HG02943 (cell line): Measurements from ENCODE around the gene PLEKHF1.

Source experiments
- ATAC-seq: cut with Tn5 transposase; IDR thresholded peaks from one replicate; pipeline ENCODE4 v1.9.1; 2021; ENCODE audit warnings: mild to moderate bottlenecking, low read depth, moderate library complexity; ENCODE audit not compliant: unreplicated experiment

PLEKHF1 gene

GRCh38 chr19:29634002-29634401 lies 31.3 kb upstream of the PLEKHF1 start:
- ATAC-seq: no peak

GRCh38 chr19:29634423-29635130 lies 30.7 kb upstream of the PLEKHF1 start:
- no peak for ATAC-seq

- no peak for ATAC-seq
These were observed 29.3 kb upstream of the PLEKHF1 start for GRCh38 chr19:29635963-29636362.

GRCh38 chr19:29636553-29637360 lies 28.5 kb upstream of the PLEKHF1 start:
- no peak for ATAC-seq

- no peak for ATAC-seq
These were observed 26.2 kb upstream of the PLEKHF1 start for GRCh38 chr19:29639086-29639485.

- ATAC-seq: no peak
These were observed 25.0 kb upstream of the PLEKHF1 start for GRCh38 chr19:29640231-29640630.

GRCh38 chr19:29641597-29641996 lies 23.7 kb upstream of the PLEKHF1 start:
- no peak for ATAC-seq

GRCh38 chr19:29643361-29643935 lies 21.8 kb upstream of the PLEKHF1 start:
- ATAC-seq: no peak

GRCh38 chr19:29644210-29644609 lies 21.1 kb upstream of the PLEKHF1 start:
- no peak for ATAC-seq

GRCh38 chr19:29645491-29645867 lies 19.8 kb upstream of the PLEKHF1 start:
- no peak for ATAC-seq

- ATAC-seq: no peak
These were observed 19.4 kb upstream of the PLEKHF1 start for GRCh38 chr19:29645911-29646310.

GRCh38 chr19:29650772-29651387 lies 14.4 kb upstream of the PLEKHF1 start:
- ATAC-seq: no peak

- ATAC-seq: no peak
These were observed 13.5 kb upstream of the PLEKHF1 start for GRCh38 chr19:29651622-29652394.

- no peak for ATAC-seq
These were observed 11.9 kb upstream of the PLEKHF1 start for GRCh38 chr19:29653398-29653797.

- no peak for ATAC-seq
These were observed 9.5 kb upstream of the PLEKHF1 start for GRCh38 chr19:29655648-29656335.

GRCh38 chr19:29658221-29658991 lies 6.9 kb upstream of the PLEKHF1 start:
- no peak for ATAC-seq

GRCh38 chr19:29660835-29661234 lies 4.4 kb upstream of the PLEKHF1 start:
- ATAC-seq: no peak

GRCh38 chr19:29662278-29662603 lies 3.0 kb upstream of the PLEKHF1 start:
- no peak for ATAC-seq
